PC-3 (cell line): Measurements from ENCODE around the gene RMI1.
"Not testable (repeated sequence)": the region's sequence is repeated elsewhere in the genome, so short reads cannot be mapped to it uniquely, and the experiment has no call there.

Experiments
- CTCF ChIP-seq: fragments of 300-600 bp; sonication (generic); conservative IDR thresholded peaks from 2 replicates; pipeline ENCODE4 v1.5.1; 2017; ENCODE audit warnings: antibody characterized with exemption, low read depth, mild to moderate bottlenecking, low read length
- EZH2 ChIP-seq: fragments of 300-600 bp; sonication (generic); IDR thresholded peaks from one replicate; pipeline ENCODE4 v1.6.1; 2017; ENCODE audit warnings: antibody characterized with exemption, mild to moderate bottlenecking, low read length; ENCODE audit not compliant: unreplicated experiment

- TF ChIP-seq CTCF, EZH2: not testable (repeated sequence)
Measured at GRCh38 chr9:83948096-83948495, 32.5 kb upstream of the RMI1 start.
